Upper lobe of right lung (tissue), 1 donor: ENCODE results near the gene PRKCB. TPM values are rescaled to one million over a fixed set of nuclear protein-coding genes. Genes with fewer than 3 reads are reported as not detected.

Experiments
- ATAC-seq: fragments of 200-7000 bp; cut with Tn5 transposase; one replicate; pipeline ENCODE4 v1.9.1; 2020; ENCODE audit warnings: mild to moderate bottlenecking, moderate library complexity
- DNase-seq: peaks from one replicate; pipeline ENCODE4 v3.0.0-alpha.2; 2020
- H3K27ac ChIP-seq: fragments of 200-600 bp; one replicate; pipeline ENCODE4 v1.8.0; 2022
- H3K27me3 ChIP-seq: fragments of 200-600 bp; one replicate; pipeline ENCODE4 v1.8.0; 2022; ENCODE audit warnings: mild to moderate bottlenecking
- H3K36me3 ChIP-seq: fragments of 200-600 bp; one replicate; pipeline ENCODE4 v1.8.0; 2022
- H3K4me1 ChIP-seq: fragments of 200-600 bp; one replicate; pipeline ENCODE4 v1.8.0; 2022
- H3K4me3 ChIP-seq: fragments of 200-600 bp; one replicate; pipeline ENCODE4 v1.8.0; 2022; ENCODE audit warnings: mild to moderate bottlenecking
- H3K9me3 ChIP-seq: fragments of 200-600 bp; one replicate; pipeline ENCODE4 v1.8.0; 2022
- intact Hi-C: fragments of 100-400 bp; cut with DNase I; formaldehyde crosslinking; loops from one replicate; pipeline ENCODE4 v1.11.0; 2022
- total RNA-seq: library from RNA; stranded (reverse); fragmentation: NEBNext Ultra II Directional; extraction: Animal tissue kit (Norgen Biotek cat#: 25700); gene quantifications from one replicate; pipeline ENCODE4 v1.2.1, GENCODE V29; 2021
- TF ChIP-seq, protein P1 (sequence below): fragments of 200-600 bp; IDR thresholded peaks from one replicate; pipeline ENCODE4 v1.8.0; 2022; ENCODE audit warnings: antibody characterized with exemption
- donor health status: DM: no; HTN: yes; CAD: no; lungs with severe emphysema.

Gene PRKCB
- total RNA-seq, 1 donor from 2014 or later = 25.2 TPM

- DNase-seq (no peak), ATAC-seq (no peak)
- no peaks in the 10 kb centered on the region for H3K4me1 ChIP-seq
- no peaks in the 10 kb centered on the region for H3K9me3 ChIP-seq
- H3K27me3 ChIP-seq = no peaks in the 10 kb centered on the region
- H3K4me3 ChIP-seq = no peak overlapping the region
- H3K27ac ChIP-seq = no peak overlapping the region
- TF ChIP-seq, protein P1, sequence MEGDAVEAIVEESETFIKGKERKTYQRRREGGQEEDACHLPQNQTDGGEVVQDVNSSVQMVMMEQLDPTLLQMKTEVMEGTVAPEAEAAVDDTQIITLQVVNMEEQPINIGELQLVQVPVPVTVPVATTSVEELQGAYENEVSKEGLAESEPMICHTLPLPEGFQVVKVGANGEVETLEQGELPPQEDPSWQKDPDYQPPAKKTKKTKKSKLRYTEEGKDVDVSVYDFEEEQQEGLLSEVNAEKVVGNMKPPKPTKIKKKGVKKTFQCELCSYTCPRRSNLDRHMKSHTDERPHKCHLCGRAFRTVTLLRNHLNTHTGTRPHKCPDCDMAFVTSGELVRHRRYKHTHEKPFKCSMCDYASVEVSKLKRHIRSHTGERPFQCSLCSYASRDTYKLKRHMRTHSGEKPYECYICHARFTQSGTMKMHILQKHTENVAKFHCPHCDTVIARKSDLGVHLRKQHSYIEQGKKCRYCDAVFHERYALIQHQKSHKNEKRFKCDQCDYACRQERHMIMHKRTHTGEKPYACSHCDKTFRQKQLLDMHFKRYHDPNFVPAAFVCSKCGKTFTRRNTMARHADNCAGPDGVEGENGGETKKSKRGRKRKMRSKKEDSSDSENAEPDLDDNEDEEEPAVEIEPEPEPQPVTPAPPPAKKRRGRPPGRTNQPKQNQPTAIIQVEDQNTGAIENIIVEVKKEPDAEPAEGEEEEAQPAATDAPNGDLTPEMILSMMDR = no peak
- intact Hi-C loops = no loop called here
- H3K36me3 ChIP-seq = no peaks in the 10 kb centered on the region
Observed at GRCh38 chr16:24037335-24037734, 201.6 kb downstream of the PRKCB start.

GRCh38 chr16:24041834-24042631 lies 206.2 kb downstream of the PRKCB start:
- Histone ChIP-seq H3K27me3 (no peaks in the 10 kb centered on the region), H3K4me1 (no peaks in the 10 kb centered on the region), H3K4me3 (no peak overlapping the region), H3K36me3 (no peaks in the 10 kb centered on the region), H3K27ac (no peak overlapping the region), H3K9me3 (no peaks in the 10 kb centered on the region)
- intact Hi-C loops = loop anchor here (10.0 kb wide), 1 partner anchor 463 kb away; no protein-coding TSS in a partner anchor
- DNase-seq (peak; percentile 67), ATAC-seq (peak; percentile 86)
- TF ChIP-seq, protein P1 = peak; percentile 78

DNA sequence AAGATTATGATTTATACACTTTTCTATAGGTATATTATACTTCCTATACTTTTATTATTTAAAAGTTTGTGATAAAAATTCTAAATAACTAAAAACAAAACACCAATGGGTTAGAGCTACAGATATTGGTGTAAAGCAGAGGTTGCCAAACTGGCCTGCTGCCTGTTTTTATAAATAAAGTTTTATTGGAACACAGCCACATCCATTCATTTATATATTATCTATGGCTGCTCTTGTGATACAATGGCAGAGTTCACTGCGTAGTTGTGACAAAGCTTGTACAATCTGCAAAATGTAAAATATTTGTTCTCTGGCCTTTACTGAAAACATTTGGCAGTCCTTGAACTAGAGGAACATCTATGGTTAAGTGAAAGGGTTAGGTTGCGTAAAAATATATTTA lies 208.7 kb downstream of the PRKCB start:
- Histone ChIP-seq H3K27me3 (no peaks in the 10 kb centered on the region), H3K9me3 (no peaks in the 10 kb centered on the region), H3K4me3 (no peak overlapping the region), H3K27ac (no peak overlapping the region), H3K4me1 (no peaks in the 10 kb centered on the region), H3K36me3 (no peaks in the 10 kb centered on the region)
- intact Hi-C loops = loop anchor here (10.0 kb wide), 1 partner anchor 460 kb away; no protein-coding TSS in a partner anchor
- TF ChIP-seq, protein P1 = no peak
- DNase-seq (no peak), ATAC-seq (no peak)

- TF ChIP-seq, protein P1 = no peak
- Histone ChIP-seq H3K36me3 (no peaks in the 10 kb centered on the region), H3K27me3 (no peaks in the 10 kb centered on the region), H3K9me3 (no peaks in the 10 kb centered on the region), H3K4me3 (no peak overlapping the region), H3K4me1 (no peaks in the 10 kb centered on the region), H3K27ac (no peak overlapping the region)
- intact Hi-C loops = loop anchor here (10.0 kb wide), 1 partner anchor 459 kb away; no protein-coding TSS in a partner anchor
- DNase-seq (no peak), ATAC-seq (no peak)
Observed at GRCh38 chr16:24045641-24046040, 209.9 kb downstream of the PRKCB start.

DNA sequence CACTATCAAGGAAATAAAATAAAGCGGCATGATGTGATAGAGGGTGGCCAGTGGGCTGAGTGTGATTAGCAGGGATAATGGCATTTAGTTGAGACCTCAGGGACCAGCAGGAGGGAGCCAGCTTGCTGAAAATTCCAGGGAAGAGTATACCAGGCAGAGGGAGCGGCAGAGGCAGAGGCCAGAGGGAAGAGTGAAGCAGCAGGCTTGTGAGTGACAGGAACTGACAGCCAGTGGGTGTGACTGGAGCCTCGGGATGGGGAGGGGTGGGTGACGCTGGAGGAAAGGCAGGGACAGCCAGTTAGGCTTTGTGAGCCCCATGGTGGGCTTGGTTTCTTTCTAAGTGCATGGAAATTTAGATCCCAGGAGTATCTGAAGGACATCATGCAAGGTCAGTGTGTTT lies 210.7 kb downstream of the PRKCB start:
- no peaks in the 10 kb centered on the region for H3K36me3 ChIP-seq
- DNase-seq (no peak), ATAC-seq (no peak)
- H3K4me1 ChIP-seq = no peaks in the 10 kb centered on the region
- intact Hi-C loops = loop anchor here (10.0 kb wide), 1 partner anchor 458 kb away; no protein-coding TSS in a partner anchor
- TF ChIP-seq, protein P1 = no peak
- no peaks in the 10 kb centered on the region for H3K9me3 ChIP-seq
- H3K27me3 ChIP-seq = no peaks in the 10 kb centered on the region
- H3K4me3 ChIP-seq = no peak overlapping the region
- H3K27ac ChIP-seq = no peak overlapping the region
